Suprapubic skin (tissue), 4 donors: ENCODE measurements around the gene RARB. TPM values are rescaled to one million over a fixed set of nuclear protein-coding genes. Genes with fewer than 3 reads are reported as not detected.
A peak's percentile ranks its signal among the peaks of the same experiment; 100 is the strongest.

Source experiments
- DNase-seq, 2 donors: peaks; one replicate each; pipeline ENCODE4 v3.0.0-alpha.2; 2019; ENCODE audit warnings: low spot score in 2 of 2
- H3K27ac ChIP-seq: fragments of 200-600 bp; sonication (generic); one replicate; pipeline ENCODE4 v1.5.1; 2019
- H3K27me3 ChIP-seq: fragments of 200-600 bp; sonication (generic); one replicate; pipeline ENCODE4 v1.5.1; 2019
- H3K36me3 ChIP-seq: fragments of 200-600 bp; sonication (generic); one replicate; pipeline ENCODE4 v1.5.1; 2019
- H3K4me1 ChIP-seq: fragments of 200-600 bp; sonication (generic); one replicate; pipeline ENCODE4 v1.5.1; 2019
- H3K4me3 ChIP-seq: fragments of 200-600 bp; sonication (generic); one replicate; pipeline ENCODE4 v1.5.1; 2019; ENCODE audit warnings: mild to moderate bottlenecking
- H3K9me3 ChIP-seq: fragments of 200-600 bp; sonication (generic); one replicate; pipeline ENCODE4 v1.5.1; 2019
- CTCF ChIP-seq, 2 donors: fragments of 200-600 bp in 1 of 2; fragments of 450-650 bp in 1 of 2; sonication (generic) in 1 of 2; IDR thresholded peaks; one replicate each; pipeline ENCODE4 v1.5.1; 2016 to 2019; ENCODE audit warnings: antibody characterized with exemption in 2 of 2, mild to moderate bottlenecking in 1 of 2, moderate library complexity in 1 of 2
- EP300 ChIP-seq: sonication (generic); formaldehyde crosslinking; IDR thresholded peaks from one replicate; pipeline ENCODE4 v1.6.1; 2017; ENCODE audit warnings: antibody characterized with exemption
- POLR2A ChIP-seq, 2 donors: fragments of 450-650 bp; IDR thresholded peaks; one replicate each; pipeline ENCODE4 v1.6.1; 2017; ENCODE audit warnings: antibody characterized with exemption in 2 of 2, mild to moderate bottlenecking in 2 of 2, moderate library complexity in 2 of 2
- POLR2AphosphoS5 ChIP-seq, 3 donors: sonication (generic); formaldehyde crosslinking; IDR thresholded peaks; one replicate each; pipeline ENCODE4 v1.6.1; 2017; ENCODE audit warnings: antibody characterized with exemption in 3 of 3
- WGBS: methylation state at CpG from one replicate; pipeline ENCODE4 v1.1.5; 2018; 5-methylcytosine and 5-hydroxymethylcytosine counted together
- total RNA-seq, 4 donors: library from RNA; depleted of rRNA; stranded (reverse); fragments of >200 nt; gene quantifications; one replicate each; pipeline ENCODE4 v1.1.0, GENCODE V29; 2016

The RARB gene
- 1 to 10 TPM; 1.3 to 3.9 (median 1.5) TPM for total RNA-seq

- DNase-seq, result peak; percentile 69 to 80
- TF ChIP-seq POLR2A (IDR thresholded peaks at IDR 0.05), result peak in 1 of 2 donors; percentile 20
- TF ChIP-seq EP300, result no peak
- TF ChIP-seq POLR2AphosphoS5 (IDR thresholded peaks at IDR 0.05), result peak in 1 of 3 donors; percentile 33
- Histone ChIP-seq H3K4me3 (peak within 1 kb of the TSS; percentile 56), H3K27ac (peak within 1 kb of the TSS; percentile 61), H3K4me1 (peaks cover 17% of the 10 kb centered on the region), H3K9me3 (no peaks in the 10 kb centered on the region), H3K27me3 (no peaks in the 10 kb centered on the region), H3K36me3 (no peaks in the 10 kb centered on the region)
- 2% methylated on average over 27 of the region's 27 CpGs for WGBS
Measured at GRCh38 chr3:25427942-25428788, at the start of gene RARB. Gene RARB, plus strand, starts transcription at chr3:25428263. Its CDS starts 469 bp downstream, at chr3:25428732.

- H3K36me3 ChIP-seq, result no peaks in the 10 kb centered on the region
- no peak overlapping the region for H3K27ac ChIP-seq
- DNase-seq, result no peak
- H3K4me3 ChIP-seq, result no peak overlapping the region
- 66% methylated on average over 2 of the region's 2 CpGs for WGBS
- H3K4me1 ChIP-seq, result no peaks in the 10 kb centered on the region
- no peaks in the 10 kb centered on the region for H3K9me3 ChIP-seq
- no peak for TF ChIP-seq POLR2A (IDR thresholded peaks at IDR 0.05)
- no peak for TF ChIP-seq EP300
- no peak for TF ChIP-seq POLR2AphosphoS5 (IDR thresholded peaks at IDR 0.05)
- no peak for TF ChIP-seq CTCF (IDR thresholded peaks at IDR 0.05)
- H3K27me3 ChIP-seq, result no peaks in the 10 kb centered on the region
Measured at GRCh38 chr3:25378786-25379311, 49.2 kb upstream of the RARB start.

- DNase-seq, result no peak
- no peak overlapping the region for H3K4me3 ChIP-seq
- WGBS, result 60% methylated on average over 9 of the region's 9 CpGs
Measured at GRCh38 chr3:25380222-25380739, 47.8 kb upstream of the RARB start.

DNA sequence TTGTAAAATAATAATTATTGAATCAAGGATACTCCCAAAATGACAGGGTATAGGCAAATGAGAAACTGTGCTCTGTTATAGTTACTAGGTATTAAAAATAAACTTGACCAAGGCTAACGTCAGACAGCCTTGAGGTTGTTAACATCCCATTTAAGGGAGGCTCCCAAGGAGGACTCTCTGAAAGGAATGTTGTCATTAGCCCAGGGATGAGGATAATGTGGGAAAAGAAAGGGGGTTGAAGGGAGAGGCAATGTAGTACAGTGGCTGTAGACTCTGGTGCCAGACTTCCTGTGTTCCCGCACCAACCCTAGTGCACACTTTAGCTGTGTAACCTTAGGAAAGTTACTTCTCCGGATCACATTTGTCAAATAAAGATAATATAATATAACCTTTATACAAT lies 47.0 kb upstream of the RARB start:
- Histone ChIP-seq H3K27ac (no peak overlapping the region), H3K27me3 (no peaks in the 10 kb centered on the region)
- 72% methylated on average over 3 of the region's 3 CpGs for WGBS

More at GRCh38 chr3:25380222-25380739, 47.8 kb upstream of the RARB start:
- TF ChIP-seq EP300, result no peak
- no peak for TF ChIP-seq CTCF (IDR thresholded peaks at IDR 0.05)
- no peak for TF ChIP-seq POLR2A (IDR thresholded peaks at IDR 0.05)
- no peaks in the 10 kb centered on the region for H3K4me1 ChIP-seq
- no peaks in the 10 kb centered on the region for H3K36me3 ChIP-seq
- no peaks in the 10 kb centered on the region for H3K9me3 ChIP-seq
- H3K27ac ChIP-seq, result no peak overlapping the region
- H3K27me3 ChIP-seq, result no peaks in the 10 kb centered on the region

DNA sequence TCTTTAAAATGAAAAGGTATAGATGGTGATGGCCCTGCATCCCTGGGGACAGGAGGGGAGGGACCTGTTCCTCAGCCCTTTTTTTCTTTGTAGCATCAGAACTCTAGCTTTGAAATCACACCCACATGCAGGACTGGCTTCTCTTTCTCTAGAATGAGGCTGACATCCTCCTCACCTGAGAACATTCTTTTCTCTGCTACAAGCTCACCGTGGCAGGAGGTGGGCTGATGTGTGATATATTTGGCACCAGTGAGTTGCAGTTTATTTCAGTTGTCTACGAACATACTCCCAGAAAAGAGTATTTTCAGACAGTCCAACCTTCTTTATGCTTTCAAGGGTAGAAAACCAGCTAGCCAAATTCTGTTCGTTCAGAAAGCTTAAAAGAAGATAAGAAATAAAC lies 43.6 kb upstream of the RARB start:
- WGBS, result 77% methylated on average over 3 of the region's 3 CpGs

More for the DNA sequence above, 47.0 kb upstream of the RARB start:
- no peaks in the 10 kb centered on the region for H3K36me3 ChIP-seq
- H3K9me3 ChIP-seq, result no peaks in the 10 kb centered on the region
- H3K4me3 ChIP-seq, result no peak overlapping the region
- no peak for DNase-seq
- no peaks in the 10 kb centered on the region for H3K4me1 ChIP-seq
- TF ChIP-seq POLR2AphosphoS5 (IDR thresholded peaks at IDR 0.05) (no peak), CTCF (IDR thresholded peaks at IDR 0.05) (no peak), EP300 (no peak), POLR2A (IDR thresholded peaks at IDR 0.05) (no peak)

More for the DNA sequence above, 43.6 kb upstream of the RARB start:
- no peak overlapping the region for H3K4me3 ChIP-seq
- TF ChIP-seq EP300 (no peak), POLR2AphosphoS5 (IDR thresholded peaks at IDR 0.05) (no peak), CTCF (IDR thresholded peaks at IDR 0.05) (no peak), POLR2A (IDR thresholded peaks at IDR 0.05) (no peak)
- no peaks in the 10 kb centered on the region for H3K9me3 ChIP-seq
- H3K27ac ChIP-seq, result no peak overlapping the region
- DNase-seq, result no peak
- H3K27me3 ChIP-seq, result no peaks in the 10 kb centered on the region
- no peaks in the 10 kb centered on the region for H3K36me3 ChIP-seq
- no peaks in the 10 kb centered on the region for H3K4me1 ChIP-seq
